GM04503 (cell line): ENCODE data around the gene PBRM1.

Experiments
- DNase-seq: peaks from one replicate; pipeline ENCODE4 v3.0.0-alpha.2; 2012; ENCODE audit warnings: low read depth

PBRM1 gene

GRCh38 chr3:52574056-52574965, 111.4 kb downstream of the PBRM1 start:
- DNase-seq = no peak

- DNase-seq = no peak
Observed at GRCh38 chr3:52572221-52572620, 113.5 kb downstream of the PBRM1 start.

DNA sequence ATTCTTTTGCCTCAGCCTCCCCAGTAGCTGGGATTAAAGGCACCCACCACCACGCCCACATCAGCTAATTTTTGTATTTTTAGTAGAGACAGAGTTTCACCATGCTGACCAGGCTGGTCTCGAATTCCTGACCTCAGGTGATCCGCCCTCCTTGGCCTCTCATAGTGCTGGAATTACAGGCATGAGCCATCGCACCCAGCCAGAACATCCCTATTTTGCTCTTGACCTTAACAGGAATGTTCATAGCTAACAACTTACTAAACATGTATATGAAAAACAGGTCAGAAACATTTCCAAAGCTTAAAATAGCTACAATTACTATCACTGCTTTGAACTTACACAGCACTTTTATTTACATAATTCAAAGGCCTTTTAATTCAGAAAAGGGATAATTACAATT, 115.6 kb downstream of the PBRM1 start:
- DNase-seq = peak; percentile 34

GRCh38 chr3:52568069-52568468, 117.6 kb downstream of the PBRM1 start:
- no peak for DNase-seq

DNA sequence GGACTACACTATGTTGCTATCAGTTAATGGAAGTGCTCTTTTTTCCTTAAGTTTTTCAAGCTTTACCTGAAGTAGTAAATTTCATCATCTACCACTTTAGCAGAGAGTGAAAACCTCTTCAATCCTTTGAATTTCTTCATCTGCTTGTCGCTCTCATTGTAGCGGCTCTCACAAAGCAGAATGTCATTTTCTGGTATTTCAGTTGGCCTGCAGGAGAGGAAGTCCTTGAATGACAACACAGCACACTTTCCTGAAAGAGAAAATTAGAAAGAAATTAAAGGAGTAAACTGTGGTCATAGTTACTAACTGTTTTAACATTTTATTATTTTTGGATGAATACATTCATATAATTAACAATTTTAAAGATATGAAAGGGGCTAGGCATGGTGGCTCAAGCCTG, 121.7 kb downstream of the PBRM1 start:
- no peak for DNase-seq

- DNase-seq = no peak
Observed at GRCh38 chr3:52561028-52561747, 124.5 kb downstream of the PBRM1 start.

DNA sequence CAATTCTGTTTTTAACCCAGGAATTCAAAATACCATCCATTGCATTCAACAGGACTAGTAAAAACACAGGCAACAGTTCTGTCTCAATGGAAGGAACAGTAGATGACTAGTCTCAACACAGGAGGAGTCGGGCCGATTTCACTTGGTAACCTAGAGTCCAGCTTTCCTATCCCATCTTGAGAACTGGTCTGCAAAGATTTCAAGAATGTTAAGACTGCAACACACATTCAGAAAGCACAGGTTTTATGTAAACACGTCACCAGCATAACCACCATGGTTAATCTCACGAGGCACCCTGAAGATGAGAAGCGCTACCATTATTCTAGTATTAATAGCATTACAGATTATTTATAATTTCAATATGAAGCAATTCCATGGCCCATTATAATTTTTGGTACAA, 127.3 kb downstream of the PBRM1 start:
- DNase-seq = no peak

GRCh38 chr3:52557011-52557960, 128.4 kb downstream of the PBRM1 start:
- DNase-seq = no peak

DNA sequence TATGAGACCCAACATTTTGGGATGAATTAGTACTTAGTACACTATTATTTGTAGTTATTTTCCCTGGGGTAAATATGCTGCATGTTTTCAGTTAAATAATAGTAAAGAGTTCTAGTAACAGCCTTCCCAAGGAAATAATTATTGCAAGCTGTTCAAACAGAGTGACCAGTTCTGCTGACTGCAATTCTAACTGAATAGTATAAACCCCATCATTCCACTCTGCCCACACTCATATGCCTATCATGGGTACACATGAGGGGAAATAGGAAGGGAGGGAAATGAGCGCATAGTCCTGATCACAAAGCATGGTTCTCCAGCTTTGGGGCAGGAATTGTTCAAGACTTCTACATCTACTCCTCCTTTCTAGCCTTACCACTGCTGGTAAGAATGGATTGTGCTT, 130.7 kb downstream of the PBRM1 start:
- no peak for DNase-seq

- no peak for DNase-seq
Observed at GRCh38 chr3:52554026-52554755, 131.5 kb downstream of the PBRM1 start.

- no peak for DNase-seq
Observed at GRCh38 chr3:52552089-52552488, 133.6 kb downstream of the PBRM1 start.

DNA sequence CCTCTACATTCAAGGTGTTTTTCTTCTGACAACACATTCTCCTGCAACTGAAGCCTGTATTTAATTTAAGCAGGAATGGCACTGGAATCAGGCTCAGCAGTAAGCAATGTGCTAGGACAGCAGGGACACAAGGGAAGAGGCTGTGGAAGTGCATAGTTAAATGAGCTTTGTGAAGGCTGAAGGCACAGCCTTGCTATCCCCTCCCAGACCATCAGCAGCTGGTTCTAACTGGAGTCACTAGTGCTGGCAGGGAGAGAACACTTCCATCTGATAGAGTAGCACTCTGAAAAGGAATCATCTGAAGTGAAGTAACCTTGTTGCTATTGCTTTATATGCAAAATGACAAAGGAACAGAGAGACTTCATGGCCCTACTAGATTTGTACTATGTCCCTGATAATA, 134.6 kb downstream of the PBRM1 start:
- no peak for DNase-seq

- DNase-seq = no peak
Observed at GRCh38 chr3:52547143-52547542, 138.6 kb downstream of the PBRM1 start.

GRCh38 chr3:52546111-52546901, 139.4 kb downstream of the PBRM1 start:
- DNase-seq = no peak

- DNase-seq = no peak
Observed at GRCh38 chr3:52544937-52545336, 140.8 kb downstream of the PBRM1 start.

GRCh38 chr3:52541050-52541449, 144.7 kb downstream of the PBRM1 start:
- no peak for DNase-seq

- no peak for DNase-seq
Observed at GRCh38 chr3:52539010-52539653, 146.6 kb downstream of the PBRM1 start.

DNA sequence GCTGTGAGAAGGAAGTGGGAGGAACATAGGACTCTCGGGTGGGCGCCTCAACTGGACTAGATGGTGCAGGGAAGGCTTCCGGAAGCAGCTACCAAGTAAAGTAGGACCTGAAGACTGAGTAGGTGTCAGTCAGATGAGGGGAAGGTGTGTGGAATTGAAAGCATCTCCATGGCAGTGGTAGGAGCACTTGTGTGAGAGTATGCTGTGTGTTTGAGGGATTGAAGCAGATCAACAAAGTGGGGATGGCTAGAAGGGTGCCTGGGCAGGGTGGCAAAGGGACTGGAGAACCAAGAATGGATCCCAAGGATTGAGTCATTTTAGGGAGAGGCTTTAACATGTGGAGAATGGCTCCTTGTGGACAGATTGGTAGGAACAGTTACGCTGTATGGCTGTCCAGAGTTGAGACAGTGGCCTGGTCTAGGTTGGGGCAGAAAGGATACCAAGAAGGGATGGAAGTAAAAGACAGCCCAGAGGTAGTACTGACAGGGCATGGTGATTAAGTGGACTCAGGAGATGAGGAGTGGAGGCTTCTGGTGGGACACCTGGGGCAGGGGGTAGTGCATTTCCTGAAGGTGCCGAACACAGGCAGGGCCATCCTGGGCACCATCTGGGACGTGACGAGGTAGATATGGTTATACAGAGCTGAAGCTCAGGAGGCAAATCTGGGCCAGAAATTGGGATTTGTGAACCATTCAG, 147.8 kb downstream of the PBRM1 start:
- DNase-seq = no peak

DNA sequence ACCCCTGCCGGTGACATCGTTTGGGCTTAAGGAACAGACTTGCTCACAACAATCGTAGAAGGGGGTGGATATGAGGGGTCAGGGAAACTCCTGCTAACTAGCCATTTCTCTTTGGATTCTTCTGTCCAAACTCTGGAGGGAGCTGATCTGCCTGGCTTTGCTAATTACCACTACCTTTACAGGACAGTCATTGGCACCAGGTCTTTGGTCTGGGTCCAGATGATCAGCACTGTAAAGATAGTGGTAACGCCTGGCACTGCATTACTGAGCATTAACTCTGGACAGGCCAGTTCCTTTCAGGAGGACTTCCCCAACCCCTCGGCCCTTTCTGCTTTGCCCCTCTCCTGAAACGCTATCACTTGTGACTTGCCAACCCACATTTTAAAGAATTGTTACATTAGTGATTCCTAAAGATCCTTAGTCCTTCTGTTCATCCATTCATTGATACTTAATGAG, 148.5 kb downstream of the PBRM1 start:
- DNase-seq = no peak
